Suppressor macrophage (primary cell): ENCODE data around the gene FOXC1.

Experiments used
- DNase-seq, 4 experiments: peaks; one replicate each; pipeline ENCODE4 v3.0.0-alpha.2; 2020 to 2022

Gene FOXC1

GRCh38 chr6:1624058-1624850, 14.5 kb downstream of the FOXC1 start:
- peak in 2 of 4 experiments; percentile 33 to 41 for DNase-seq

- peak; percentile 46 to 74 (median 63) for DNase-seq
These were observed 15.4 kb downstream of the FOXC1 start for GRCh38 chr6:1624851-1625781.

DNA sequence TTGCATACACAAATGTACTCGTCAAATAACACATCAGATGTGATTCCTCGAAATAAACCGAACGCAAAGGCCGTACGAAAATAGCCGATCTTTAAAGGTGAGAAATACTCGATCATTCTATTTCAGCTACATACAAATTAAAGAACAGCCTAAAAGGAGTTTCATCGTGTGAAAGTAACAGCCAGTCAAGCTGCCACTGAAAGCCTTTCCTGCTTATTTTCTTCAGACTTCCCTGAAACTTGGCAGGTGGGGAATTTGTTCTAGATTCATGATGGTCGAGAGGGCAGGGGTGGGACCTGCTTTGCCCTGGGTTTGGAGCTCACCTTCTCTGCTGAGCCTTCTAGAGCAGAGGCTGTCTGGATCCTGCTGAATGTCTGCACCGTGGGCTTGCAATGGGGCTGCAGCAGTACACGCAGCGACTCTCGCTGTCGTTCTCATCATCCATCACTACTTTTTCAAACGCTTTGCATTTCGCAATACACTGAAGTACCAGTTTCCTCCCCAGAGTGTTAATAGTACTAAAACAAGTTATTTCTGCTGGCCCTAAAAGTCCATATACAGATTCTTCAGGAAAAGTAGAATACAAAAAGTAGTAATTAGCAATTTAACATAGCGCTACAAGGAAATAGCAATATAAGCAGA, 16.2 kb downstream of the FOXC1 start:
- DNase-seq: no peak

GRCh38 chr6:1626481-1626880, 16.8 kb downstream of the FOXC1 start:
- no peak for DNase-seq

DNA sequence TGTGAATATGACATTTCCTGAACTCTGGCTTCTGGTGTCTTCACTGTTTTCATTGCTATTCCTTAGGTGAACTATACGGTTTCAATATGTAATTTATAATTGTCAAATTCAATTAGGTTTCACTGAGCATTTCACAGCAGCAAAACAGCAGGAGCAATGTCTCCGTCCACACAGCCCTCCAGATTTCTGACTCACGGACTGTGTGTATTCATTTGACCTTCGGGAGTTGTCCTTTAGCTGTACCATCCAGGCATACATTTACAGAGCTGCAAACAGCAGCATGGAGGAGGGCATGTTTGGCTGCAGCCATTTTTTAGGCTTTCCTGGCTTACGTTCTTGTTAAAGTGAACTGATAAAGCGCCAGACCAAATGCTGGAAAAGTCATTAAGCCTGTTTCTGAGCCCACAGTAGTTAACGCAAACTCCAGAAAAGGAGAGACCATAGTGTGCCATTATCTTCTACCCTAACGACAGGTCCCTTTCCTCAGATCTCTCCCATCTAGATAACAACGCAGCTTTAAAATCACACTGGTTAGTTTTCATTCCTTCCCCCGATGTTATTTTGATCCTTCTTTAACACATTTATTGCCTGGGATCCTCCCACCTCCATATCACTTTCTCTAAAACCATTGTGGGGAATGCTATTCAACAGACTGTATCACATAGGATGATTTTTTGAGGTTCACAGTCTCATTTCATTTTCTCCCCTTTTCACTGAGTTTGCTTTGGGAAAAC, 18.3 kb downstream of the FOXC1 start:
- no peak for DNase-seq

GRCh38 chr6:1629316-1629715, 19.6 kb downstream of the FOXC1 start:
- DNase-seq: no peak

DNA sequence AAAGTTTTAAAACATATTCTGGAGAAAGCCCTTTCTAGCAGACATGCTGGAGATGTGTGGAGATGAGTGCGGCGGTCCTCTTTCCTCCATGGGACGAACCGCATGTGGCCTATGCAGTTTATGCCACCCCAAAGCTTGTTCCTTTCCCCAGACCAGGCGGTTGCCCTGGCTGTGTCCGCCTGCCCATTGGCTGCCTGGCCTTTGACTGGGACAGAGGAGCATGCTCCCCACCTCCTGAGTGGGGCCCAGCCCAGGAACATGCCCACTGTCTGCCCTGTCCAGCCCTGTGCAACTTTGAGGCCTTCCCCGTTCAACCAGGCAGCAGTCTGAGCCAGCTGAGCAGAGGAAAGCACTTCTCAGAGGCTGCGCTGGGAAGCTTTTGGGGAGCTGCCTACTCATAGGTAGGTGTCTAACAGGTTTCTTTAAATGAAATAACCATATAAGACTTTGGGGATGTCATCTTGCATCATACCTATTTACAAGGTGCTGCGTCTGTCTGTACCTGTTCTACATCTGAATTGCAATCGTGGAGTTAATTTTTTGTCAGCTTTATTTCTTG, 20.6 kb downstream of the FOXC1 start:
- DNase-seq: no peak

- no peak for DNase-seq
These were observed 21.1 kb downstream of the FOXC1 start for GRCh38 chr6:1630771-1631217.

GRCh38 chr6:1631251-1631650, 21.5 kb downstream of the FOXC1 start:
- DNase-seq: no peak

DNA sequence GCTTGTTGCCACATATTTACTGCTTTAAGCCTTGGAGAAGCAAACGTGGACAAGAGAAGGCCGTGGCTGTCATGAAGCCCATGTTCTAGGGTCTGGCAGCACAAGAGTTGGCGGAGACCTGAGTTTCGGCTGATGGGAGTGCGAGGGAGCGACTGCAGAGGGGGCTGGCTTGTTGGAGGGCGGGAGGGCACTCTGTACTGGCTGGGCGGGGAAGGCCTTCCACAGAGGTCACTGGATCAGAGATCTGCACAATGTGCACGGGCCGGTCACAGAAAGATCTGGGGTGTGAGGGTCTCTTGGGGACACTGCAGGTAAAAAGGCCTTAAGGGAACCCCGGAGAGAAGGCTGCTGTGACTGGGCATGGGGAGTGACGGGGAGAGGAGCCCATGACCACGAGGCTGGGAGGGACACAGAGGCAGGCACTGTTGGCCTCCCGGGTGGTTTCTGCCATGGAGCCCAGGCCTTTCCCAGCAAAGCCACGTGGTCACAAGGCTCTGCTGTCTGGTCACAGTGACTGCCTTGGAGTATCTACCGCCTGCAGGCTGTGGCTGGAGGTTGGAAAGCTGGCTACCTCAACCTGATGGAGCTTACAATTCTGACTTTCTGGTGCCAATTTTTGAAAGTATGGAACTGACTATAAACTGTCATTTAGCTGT, 23.8 kb downstream of the FOXC1 start:
- DNase-seq: no peak

DNA sequence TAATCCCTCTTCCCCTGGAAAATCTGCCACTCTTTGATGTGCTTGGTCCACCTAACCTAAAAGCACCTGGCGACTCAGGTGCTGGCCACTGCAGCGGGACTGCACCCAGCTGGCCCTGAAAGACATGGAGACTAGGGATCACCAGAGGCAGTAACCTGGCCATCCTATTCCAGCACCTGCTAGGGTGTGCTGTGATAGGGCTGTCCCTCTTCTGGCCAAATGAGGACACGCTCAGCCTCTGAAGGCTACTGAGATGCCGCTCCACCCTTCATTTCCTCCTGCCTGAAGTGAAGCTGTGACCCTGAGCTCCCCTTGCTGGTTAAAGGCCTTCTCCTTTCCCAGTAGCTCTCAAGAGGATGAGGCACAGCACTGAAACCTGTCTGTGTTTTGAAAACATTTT, 24.4 kb downstream of the FOXC1 start:
- DNase-seq: no peak

GRCh38 chr6:1635305-1636010, 25.7 kb downstream of the FOXC1 start:
- DNase-seq: no peak

- no peak for DNase-seq
These were observed 26.6 kb downstream of the FOXC1 start for GRCh38 chr6:1636272-1636825.

DNA sequence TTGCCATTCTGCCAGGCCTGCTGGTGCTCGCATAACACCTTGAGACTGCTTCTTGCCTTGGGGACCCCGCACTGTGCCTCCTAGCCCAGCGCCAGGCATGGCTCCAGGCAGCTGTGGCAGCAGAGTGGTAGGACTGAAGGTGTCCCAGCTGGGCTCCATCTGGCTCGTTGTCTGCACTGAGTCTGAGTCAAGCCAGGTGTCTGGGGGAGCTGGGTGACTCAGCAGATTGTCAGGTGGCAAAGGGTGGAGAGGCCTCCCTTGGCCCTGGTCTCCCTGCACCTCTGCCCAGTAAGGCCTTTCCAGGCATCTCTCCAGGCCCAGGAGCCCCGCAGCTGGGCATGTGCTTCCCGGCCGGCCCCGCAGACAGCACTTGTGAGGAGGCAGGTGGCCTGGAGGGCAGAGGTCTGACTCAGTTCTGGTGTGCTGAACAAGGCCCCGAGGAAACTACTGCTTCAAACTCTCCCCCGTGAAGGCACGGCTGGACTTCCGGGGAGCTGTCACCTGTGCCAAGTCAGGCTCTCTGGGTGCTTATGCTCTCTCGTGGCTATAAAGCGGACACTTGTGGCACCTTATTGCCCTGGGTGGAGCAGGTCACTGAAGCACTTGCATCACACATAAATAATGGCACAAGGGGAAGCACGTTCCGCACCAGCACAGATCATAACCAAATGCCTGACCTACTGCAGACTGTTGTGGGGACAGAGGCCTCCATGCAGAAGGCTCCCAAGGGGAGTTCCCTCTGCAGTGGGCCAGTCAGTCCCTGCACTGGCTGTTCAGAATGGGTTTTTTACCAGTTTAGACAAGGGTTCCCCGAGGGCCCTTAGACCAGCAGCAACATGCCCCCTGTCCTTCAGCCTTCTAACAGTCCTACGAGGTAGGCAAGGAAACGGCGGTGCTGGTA, 27.5 kb downstream of the FOXC1 start:
- no peak for DNase-seq

- DNase-seq: no peak
These were observed 29.7 kb downstream of the FOXC1 start for GRCh38 chr6:1639430-1639829.

- DNase-seq: no peak
These were observed 30.8 kb downstream of the FOXC1 start for GRCh38 chr6:1640476-1640875.

DNA sequence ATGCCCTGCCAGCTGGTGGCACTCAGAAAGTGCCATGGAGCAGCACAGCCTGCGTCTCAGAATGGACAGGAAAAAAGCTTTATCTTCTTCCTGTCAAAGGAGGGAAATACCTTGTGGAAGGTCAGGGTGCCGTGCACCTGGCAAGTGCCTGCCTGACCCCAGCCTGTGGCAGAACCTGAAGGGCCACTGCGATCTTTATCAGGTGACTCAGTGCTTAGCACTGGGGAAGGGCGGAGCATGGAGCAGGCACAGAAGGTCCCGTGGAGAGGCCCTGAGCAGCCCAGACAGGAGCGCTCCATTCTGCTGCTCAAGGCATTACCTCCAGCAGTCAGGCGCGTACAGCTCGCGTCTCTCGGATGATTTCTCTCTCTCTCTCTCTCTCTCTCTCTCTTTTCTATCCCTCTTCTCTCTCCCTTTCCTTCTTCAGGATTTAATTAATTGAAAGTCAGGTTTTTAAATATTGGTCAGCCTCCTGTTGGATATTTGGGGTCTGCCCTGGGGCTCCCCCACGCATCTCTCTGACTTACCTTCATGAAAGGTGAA, 31.7 kb downstream of the FOXC1 start:
- no peak for DNase-seq

DNA sequence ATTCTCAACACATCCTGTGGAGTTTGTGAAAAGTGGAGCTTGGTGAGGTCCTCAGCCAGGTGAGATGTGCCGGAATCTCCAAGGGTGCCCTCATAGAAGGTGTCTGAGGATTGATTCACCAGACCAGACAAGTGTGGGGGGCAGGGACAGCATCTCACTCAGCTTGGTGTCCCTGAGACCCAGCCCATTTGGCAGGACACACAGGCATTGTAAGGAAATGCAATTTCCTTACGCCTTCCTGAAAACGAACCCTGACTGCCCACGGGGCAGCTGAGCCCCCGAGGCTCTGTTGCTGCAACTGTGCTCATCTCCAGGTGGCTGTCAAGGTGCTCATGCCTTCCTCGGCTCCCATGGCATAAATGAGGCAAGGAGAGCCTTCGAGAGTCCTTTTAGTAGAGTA, 33.4 kb downstream of the FOXC1 start:
- no peak for DNase-seq

- DNase-seq: no peak
These were observed 34.2 kb downstream of the FOXC1 start for GRCh38 chr6:1643830-1644445.
